ENCODE data around the gene METTL23.

The METTL23 gene

GRCh38 chr17:76726776-76727718 lies at the start of gene METTL23:
TSS of gene METTL23 (plus strand) at chr17:76726839. CDS start at chr17:76729711, 2,872 bp downstream.
- peak; percentile 92 for DNase-seq (ENCODE audit: low read depth)

- DNase-seq (ENCODE audit: low read depth) = no peak
Measured at GRCh38 chr17:76677406-76677805, 49.2 kb upstream of the METTL23 start.

- no peak for DNase-seq (ENCODE audit: low read depth)
Measured at GRCh38 chr17:76678330-76678729, 48.3 kb upstream of the METTL23 start.

- DNase-seq (ENCODE audit: low read depth) = no peak
Measured at GRCh38 chr17:76679239-76679638, 47.4 kb upstream of the METTL23 start.

DNA sequence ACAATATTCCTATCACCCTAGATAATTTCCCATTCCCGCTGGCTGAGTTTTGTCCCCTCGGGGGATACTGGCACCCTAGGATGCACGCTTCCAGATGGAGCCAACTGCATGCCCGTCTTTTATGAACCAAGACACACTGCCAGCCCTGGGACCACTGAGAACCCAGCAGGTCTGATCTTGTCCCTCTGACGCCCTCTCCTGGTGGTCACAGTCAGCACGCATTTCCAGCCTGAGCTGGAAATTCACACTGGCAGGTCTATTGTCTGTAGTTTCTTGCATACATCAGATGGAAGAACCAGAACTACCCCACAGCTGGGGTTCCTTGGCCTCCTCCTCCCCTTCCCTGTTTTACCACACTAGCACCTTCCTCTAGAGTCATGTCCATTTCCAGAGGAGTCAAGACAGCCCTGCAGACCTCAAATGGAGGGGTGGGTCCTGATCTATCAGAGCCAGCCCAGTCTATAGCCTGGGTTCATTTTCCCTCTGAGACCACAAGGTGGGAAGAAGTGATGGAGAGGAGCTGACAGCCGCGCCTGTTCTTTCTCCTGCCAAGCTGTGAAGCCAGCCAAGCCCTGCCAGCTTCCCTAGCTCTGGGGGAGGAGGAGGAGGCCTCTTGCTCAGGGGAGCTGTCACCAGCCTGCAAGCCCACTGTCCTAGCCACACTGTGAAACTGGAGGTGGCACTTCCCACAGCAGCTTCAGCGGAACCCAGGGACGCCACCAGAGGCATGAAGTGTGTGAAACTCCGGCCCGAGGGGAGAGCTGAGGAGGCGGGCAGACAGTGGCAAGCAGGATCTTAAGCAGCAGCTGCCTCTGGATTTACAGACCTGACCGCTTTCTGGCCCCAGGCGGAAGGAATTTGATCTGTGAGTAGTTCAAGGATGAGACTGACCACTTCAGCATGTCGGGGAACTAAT lies 45.2 kb upstream of the METTL23 start:
- DNase-seq (ENCODE audit: low read depth) = peak; percentile 77

DNA sequence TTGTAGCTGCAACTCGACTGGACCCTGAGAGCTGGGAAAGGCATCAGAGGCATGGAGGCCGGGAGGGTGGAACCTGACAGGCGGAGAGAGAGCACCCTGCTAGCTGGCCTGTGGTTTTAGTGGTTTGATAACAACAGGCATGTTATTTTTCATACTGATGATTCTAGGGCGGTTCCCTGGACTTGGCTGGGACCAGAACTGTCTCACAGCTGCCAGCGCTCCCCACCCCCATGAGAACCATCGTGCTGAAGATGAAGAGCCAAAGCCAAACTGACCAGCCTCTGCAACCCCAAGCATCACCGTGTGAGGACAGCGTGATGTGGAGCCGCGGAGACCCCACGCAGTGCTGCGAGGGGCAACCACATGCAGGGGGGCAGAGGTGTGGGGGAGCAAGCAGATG lies 44.3 kb upstream of the METTL23 start:
- no peak for DNase-seq (ENCODE audit: low read depth)

DNA sequence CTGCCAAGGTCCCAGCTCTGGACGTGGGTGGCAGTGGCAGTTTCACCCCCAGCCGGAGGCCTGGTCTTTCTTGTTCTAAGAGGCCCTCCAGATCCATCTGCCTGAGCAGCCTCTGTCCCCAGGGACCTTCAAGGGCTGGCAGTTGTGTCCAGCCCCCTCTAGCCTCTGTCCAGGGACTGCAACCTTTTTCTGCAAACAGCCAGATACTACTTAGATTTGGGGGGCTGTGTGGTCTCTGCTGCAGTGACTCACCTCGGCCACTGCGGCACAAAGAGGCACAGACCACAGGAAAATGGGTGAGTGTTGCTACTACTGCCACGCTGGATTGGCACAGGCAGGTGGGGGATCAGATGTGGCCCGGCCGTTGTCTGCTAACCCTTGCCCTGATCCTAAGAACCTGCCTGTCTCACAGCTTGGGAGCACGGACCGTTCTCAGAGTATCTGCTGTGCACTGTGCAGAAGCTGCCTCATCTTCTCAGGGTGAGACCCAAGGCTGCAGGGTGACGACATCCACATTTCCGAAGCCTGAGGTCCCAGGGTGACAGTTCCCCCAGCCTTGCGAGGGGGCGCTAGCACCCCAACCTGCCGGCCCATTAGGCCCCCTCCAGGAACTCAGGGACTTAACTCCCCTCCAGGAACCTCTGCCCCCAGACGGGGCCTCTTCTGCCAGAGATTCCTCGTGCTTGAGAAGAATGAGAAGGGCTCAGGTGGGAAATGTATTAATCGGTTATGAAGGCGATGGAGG lies 43.5 kb upstream of the METTL23 start:
- DNase-seq (ENCODE audit: low read depth) = no peak

DNA sequence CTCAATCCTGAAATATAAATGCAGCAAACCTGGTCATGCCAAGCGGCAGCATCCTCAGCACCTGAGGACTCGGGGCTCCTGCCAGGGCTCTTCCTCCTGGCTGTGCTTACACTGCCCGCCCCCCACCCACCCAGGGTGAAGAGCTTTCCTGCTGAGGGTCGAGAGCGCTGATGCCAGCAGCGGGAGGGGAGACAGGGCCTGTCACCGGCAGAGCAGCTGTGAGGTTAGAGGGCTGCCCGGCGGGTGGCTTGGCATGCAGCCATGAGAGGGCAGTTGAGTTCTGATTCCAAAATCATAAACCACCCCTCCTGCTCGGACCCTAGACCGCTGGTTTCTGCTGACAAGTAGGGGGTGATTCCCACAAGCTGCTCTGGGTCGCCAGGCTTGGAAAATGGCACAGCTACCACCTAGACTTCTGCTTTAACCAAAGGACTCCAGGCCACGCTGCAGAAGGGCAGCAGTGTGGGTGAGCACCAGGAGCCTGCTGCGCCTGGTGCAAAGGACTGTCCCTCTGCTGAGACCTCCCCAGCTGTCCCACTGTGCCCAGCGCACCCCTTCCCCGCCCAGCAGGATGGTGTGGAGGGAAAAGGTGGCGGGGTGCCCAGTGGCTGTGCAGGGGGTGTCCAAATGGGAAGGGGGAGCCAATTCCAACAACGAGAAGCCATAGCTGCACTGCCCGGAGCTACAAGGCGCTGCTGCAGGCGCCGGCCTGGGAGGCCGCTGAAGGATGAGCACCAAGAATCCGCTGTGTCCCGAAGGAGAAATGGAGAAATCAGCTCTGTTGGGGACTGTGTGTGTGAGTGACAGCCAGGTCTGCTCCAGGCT lies 42.5 kb upstream of the METTL23 start:
- no peak for DNase-seq (ENCODE audit: low read depth)

DNA sequence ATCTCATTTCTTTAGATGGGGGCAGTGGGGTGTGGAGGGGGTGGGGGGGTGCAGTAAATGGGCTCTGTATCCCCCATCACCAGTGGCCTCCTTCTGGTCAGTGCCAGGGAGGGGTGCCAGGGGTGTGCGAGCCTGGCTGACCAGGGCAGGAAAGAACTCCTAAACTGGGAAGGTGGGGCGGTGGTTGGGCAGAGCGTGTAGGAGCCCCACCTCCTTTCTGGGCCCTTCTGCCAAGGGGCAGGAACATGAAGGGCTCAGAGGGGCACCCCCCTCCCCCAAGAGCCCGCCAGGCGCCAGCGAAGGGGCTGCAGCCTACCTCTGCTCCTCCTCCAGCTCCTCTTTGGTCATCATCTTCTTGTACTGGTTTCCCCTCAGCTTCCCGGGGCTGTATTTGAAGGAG lies 41.9 kb upstream of the METTL23 start:
- no peak for DNase-seq (ENCODE audit: low read depth)

DNA sequence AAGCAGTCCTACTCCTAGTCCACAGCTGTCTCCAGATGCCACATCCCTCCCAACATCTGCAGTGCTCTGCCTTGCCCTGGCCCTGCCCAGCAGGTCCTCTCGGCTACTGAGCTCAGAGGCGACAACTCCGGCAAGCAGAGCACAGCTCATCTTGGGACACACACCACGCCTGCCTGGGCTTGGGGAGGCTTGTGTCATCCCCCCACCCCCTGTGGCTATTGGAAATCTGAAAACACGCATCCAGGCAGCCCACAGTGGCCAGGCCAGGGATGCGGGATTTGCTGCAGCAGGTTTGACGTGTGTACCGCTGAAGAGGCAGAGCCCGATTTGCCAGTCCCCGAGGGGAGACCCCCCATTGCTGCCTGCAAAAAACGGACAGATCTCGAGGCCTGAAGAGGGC lies 41.3 kb upstream of the METTL23 start:
- no peak for DNase-seq (ENCODE audit: low read depth)

DNA sequence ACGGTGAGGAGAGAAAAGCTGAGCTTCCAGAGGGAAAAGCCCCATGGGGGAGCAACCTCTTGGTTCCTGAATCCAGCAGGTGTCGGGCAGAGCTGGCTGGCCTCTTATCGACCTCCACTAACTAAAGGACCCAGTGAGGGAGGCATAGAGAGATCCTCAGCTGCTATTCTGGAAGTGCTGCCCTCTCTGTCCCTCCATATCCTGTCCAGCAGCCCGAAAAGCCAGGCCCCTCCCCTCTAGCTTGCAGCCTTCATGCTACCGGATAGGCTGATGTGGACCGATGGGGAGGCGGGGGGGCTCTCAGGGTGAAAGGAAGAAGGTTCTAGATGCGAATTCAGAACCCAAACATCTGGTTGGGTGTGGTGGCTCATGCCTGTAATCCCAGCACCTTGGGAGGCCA lies 40.8 kb upstream of the METTL23 start:
- DNase-seq (ENCODE audit: low read depth) = no peak

GRCh38 chr17:76686538-76687297 lies 39.9 kb upstream of the METTL23 start:
- no peak for DNase-seq (ENCODE audit: low read depth)

DNA sequence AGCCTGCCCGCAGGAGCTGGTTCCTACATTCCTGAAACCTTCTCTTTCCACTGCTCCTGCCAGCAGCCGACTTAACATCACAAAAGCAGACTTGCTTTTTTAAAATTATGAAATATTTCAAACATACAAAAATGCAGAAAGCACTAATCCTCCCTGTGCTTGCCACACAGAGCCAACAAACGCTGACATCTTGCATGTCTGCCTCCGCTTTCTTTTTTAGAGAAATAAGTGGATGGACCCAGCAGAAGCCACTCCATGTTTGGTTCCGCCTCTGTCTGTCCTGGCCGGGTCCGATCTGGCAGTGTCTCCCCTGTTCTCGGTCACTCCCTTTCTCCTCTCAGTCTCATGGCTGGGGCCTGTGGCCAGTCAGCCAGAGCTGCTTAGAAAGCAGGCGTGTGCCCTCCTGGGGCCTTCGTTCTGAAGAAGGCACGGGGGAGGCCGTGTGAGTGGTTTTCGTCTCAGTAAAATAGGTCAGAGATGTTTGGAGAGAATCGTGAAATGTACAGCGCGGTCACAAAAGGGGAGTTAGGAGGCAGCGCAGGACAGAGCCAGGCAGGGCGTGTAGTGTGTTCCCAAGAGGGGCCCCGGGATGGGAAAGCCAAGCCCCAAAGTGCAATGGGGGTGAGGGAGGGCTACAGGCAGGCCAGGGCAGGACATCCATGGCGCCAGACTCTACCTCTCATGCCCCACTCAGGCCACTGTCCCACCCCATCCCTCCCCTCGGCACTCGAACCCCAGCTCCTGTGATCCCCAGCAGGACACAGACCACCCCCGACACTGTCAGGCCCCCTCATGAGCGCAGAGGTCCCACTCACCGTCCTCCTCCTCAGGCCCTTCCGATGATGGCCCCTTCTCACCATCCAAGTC lies 39.1 kb upstream of the METTL23 start:
- DNase-seq (ENCODE audit: low read depth) = no peak

DNA sequence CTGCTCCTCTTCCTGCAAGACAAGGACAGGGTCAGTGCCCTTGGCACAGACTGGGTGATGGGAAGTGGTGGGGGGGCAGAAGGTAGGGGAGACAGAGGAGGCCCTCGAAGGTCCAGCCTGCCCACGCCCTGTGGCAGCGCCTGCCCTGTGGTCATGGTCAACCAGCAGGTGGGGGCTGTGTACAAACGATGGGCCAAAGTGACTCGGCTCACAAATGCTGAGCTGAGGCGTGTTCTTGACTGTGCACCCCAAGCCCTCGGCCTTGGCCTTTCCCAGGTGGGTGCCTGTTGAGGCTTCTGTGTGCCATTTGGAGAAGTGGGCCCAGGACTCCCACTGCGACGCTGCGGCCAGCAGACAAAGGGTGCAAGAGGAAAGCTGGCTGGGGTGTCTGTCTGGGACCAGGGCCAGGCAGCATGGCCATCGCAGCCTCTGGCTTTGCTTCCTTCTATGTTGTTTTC lies 38.4 kb upstream of the METTL23 start:
- peak; percentile 62 for DNase-seq (ENCODE audit: low read depth)

GRCh38 chr17:76689859-76690258 lies 36.8 kb upstream of the METTL23 start:
- no peak for DNase-seq (ENCODE audit: low read depth)

- DNase-seq (ENCODE audit: low read depth) = no peak
Measured at GRCh38 chr17:76690596-76691280, 35.9 kb upstream of the METTL23 start.

GRCh38 chr17:76691379-76692191 lies 35.1 kb upstream of the METTL23 start:
- DNase-seq (ENCODE audit: low read depth) = no peak

All from ELR (cell line).